ENCODE data around the gene MBD3L3.
A peak's percentile ranks its signal among the peaks of the same experiment; 100 is the strongest.
"Not testable (repeated sequence)": the region's sequence is repeated elsewhere in the genome, so short reads cannot be mapped to it uniquely, and the experiment has no call there.

MBD3L3 gene

GRCh38 chr19:7058576-7058975 lies at the start of gene MBD3L3:
Gene MBD3L3 (minus strand): TSS chr19:7058676. CDS start chr19:7058605, 71 bp downstream.
- not testable (repeated sequence) for ATAC-seq, DNase-seq

GRCh38 chr19:7106711-7107657 lies 48.5 kb upstream of the MBD3L3 start:
- ATAC-seq (no peak), DNase-seq (no peak)

GRCh38 chr19:7104747-7105447 lies 46.4 kb upstream of the MBD3L3 start:
- DNase-seq (no peak), ATAC-seq (no peak)

- ATAC-seq (no peak), DNase-seq (no peak)
Observed at GRCh38 chr19:7101498-7102253, 43.2 kb upstream of the MBD3L3 start.

- DNase-seq (peak; percentile 90), ATAC-seq (no peak)
Observed at GRCh38 chr19:7099597-7099921, 41.1 kb upstream of the MBD3L3 start.

- DNase-seq: peak; percentile 90
- ATAC-seq: peak; percentile 88
Observed at GRCh38 chr19:7098701-7099596, 40.5 kb upstream of the MBD3L3 start.

- no peak for DNase-seq
- no peak for ATAC-seq
Observed at GRCh38 chr19:7098096-7098495, 39.6 kb upstream of the MBD3L3 start.

- no peak for ATAC-seq
- no peak for DNase-seq
Observed at GRCh38 chr19:7088999-7089398, 30.5 kb upstream of the MBD3L3 start.

GRCh38 chr19:7083076-7083956 lies 24.8 kb upstream of the MBD3L3 start:
- DNase-seq: no peak
- no peak for ATAC-seq

- no peak for DNase-seq
- ATAC-seq: no peak
Observed at GRCh38 chr19:7078008-7078407, 19.5 kb upstream of the MBD3L3 start.

GRCh38 chr19:7076151-7076550 lies 17.7 kb upstream of the MBD3L3 start:
- ATAC-seq (no peak), DNase-seq (no peak)

- no peak for DNase-seq
- ATAC-seq: no peak
Observed at GRCh38 chr19:7074705-7075282, 16.3 kb upstream of the MBD3L3 start.

- DNase-seq: no peak
- ATAC-seq: no peak
Observed at GRCh38 chr19:7072541-7072940, 14.1 kb upstream of the MBD3L3 start.

GRCh38 chr19:7069904-7070226 lies 11.4 kb upstream of the MBD3L3 start:
- no peak for DNase-seq
- peak; percentile 24 for ATAC-seq

GRCh38 chr19:7069042-7069903 lies 10.8 kb upstream of the MBD3L3 start, which contains the start of gene ZNF557:
Gene ZNF557 (plus strand): TSS chr19:7069703. CDS start chr19:7075075, 5,372 bp downstream.
- ATAC-seq: peak; percentile 95
- peak; percentile 99 for DNase-seq

- no peak for DNase-seq
- no peak for ATAC-seq
Observed at GRCh38 chr19:7068599-7068998, 10.1 kb upstream of the MBD3L3 start.

- ATAC-seq (no peak), DNase-seq (no peak)
Observed at GRCh38 chr19:7067716-7068115, 9.2 kb upstream of the MBD3L3 start.

- DNase-seq, ATAC-seq: not testable (repeated sequence)
Observed at GRCh38 chr19:7067122-7067521, 8.6 kb upstream of the MBD3L3 start.

GRCh38 chr19:7063764-7064418 lies 5.4 kb upstream of the MBD3L3 start:
- ATAC-seq (no peak), DNase-seq (no peak)
